GM12878 (cell line): ENCODE results near the gene ADPRHL1. TPM values are rescaled to one million over a fixed set of nuclear protein-coding genes. Genes with fewer than 3 reads are reported as not detected.

Experiments
- CREB1 ChIP-seq: IDR thresholded peaks from 2 replicates; pipeline ENCODE4 v1.6.1; 2012; ENCODE audit warnings: low read depth, mild to moderate bottlenecking, inconsistent platforms
- DPF2 ChIP-seq: fragments of 450-650 bp; IDR thresholded peaks from 2 replicates; pipeline ENCODE4 v1.6.1; 2017; ENCODE audit warnings: mild to moderate bottlenecking
- EED ChIP-seq: sonication (generic); IDR thresholded peaks from 2 replicates; pipeline ENCODE4 v1.6.1; 2016; ENCODE audit warnings: antibody characterized with exemption, low read depth
- LARP7 ChIP-seq: fragments of 450-650 bp; IDR thresholded peaks from 2 replicates; pipeline ENCODE4 v1.6.1; 2017; ENCODE audit warnings: mild to moderate bottlenecking
- MEF2B ChIP-seq: fragments of 450-650 bp; IDR thresholded peaks from 2 replicates; pipeline ENCODE4 v1.6.1; 2018; ENCODE audit warnings: mild to moderate bottlenecking, moderate library complexity; ENCODE audit not compliant: partially characterized antibody, poor library complexity, severe bottlenecking
- MYB ChIP-seq: fragments of 150-350 bp; IDR thresholded peaks from 2 replicates; pipeline ENCODE4 v1.6.1; 2014; ENCODE audit warnings: mild to moderate bottlenecking, low read depth, low read length, borderline replicate concordance
- NFYA ChIP-seq: IDR thresholded peaks from 2 replicates; pipeline ENCODE4 v1.6.1; 2011; ENCODE audit warnings: low read depth, mild to moderate bottlenecking, low read length, improper control_type of control experiment, borderline replicate concordance
- NFYB ChIP-seq: IDR thresholded peaks from 2 replicates; pipeline ENCODE4 v1.6.1; 2011; ENCODE audit warnings: low read depth, mild to moderate bottlenecking, low read length, improper control_type of control experiment, moderate library complexity; ENCODE audit not compliant: insufficient read depth
- NR2F1 ChIP-seq: fragments of 450-650 bp; conservative IDR thresholded peaks from 2 replicates; pipeline ENCODE4 v1.6.1; 2017; ENCODE audit warnings: mild to moderate bottlenecking
- NRF1 ChIP-seq: conservative IDR thresholded peaks from 2 replicates; pipeline ENCODE4 v1.6.1; 2011; ENCODE audit warnings: mild to moderate bottlenecking, low read depth, low read length, improper control_type of control experiment
- POLR2A ChIP-seq: IDR thresholded peaks from 2 replicates; pipeline ENCODE4 v1.6.1; 2011; ENCODE audit warnings: low read depth, mild to moderate bottlenecking, low read length
- POLR2AphosphoS2 ChIP-seq: IDR thresholded peaks from 2 replicates; pipeline ENCODE4 v1.6.1; 2011; ENCODE audit warnings: low read depth, mild to moderate bottlenecking, low read length, improper control_type of control experiment, moderate library complexity
- RAD21 ChIP-seq: IDR thresholded peaks from 2 replicates; pipeline ENCODE4 v1.6.1; 2011; ENCODE audit warnings: mild to moderate bottlenecking, low read depth, low read length, moderate library complexity; ENCODE audit not compliant: insufficient read depth
- RELA ChIP-seq: fragments of 450-650 bp; IDR thresholded peaks from 2 replicates; pipeline ENCODE4 v1.8.0; 2014; ENCODE audit warnings: borderline replicate concordance; ENCODE audit not compliant: partially characterized antibody
- RELB ChIP-seq: fragments of 450-650 bp; IDR thresholded peaks from 2 replicates; pipeline ENCODE4 v1.6.1; 2017; ENCODE audit warnings: low read depth, mild to moderate bottlenecking, moderate library complexity
- SIX5 ChIP-seq: IDR thresholded peaks from 2 replicates; pipeline ENCODE4 v1.6.1; 2011; ENCODE audit warnings: mild to moderate bottlenecking, low read depth, low read length, moderate library complexity; ENCODE audit not compliant: severe bottlenecking
- SPI1 ChIP-seq: IDR thresholded peaks from 2 replicates; pipeline ENCODE4 v1.6.1; 2011; ENCODE audit warnings: low read depth, mild to moderate bottlenecking, low read length, moderate library complexity, borderline replicate concordance; ENCODE audit not compliant: insufficient read depth
- SREBF1 ChIP-seq: IDR thresholded peaks from 2 replicates; pipeline ENCODE4 v1.6.1; 2012; ENCODE audit warnings: mild to moderate bottlenecking, low read length
- SUZ12 ChIP-seq: fragments of 200-600 bp; sonication (generic); IDR thresholded peaks from one replicate; pipeline ENCODE4 v1.6.1; 2018; ENCODE audit warnings: antibody characterized with exemption, mild to moderate bottlenecking; ENCODE audit not compliant: unreplicated experiment
- polyA plus RNA-seq, 11 experiments: library from polyadenylated mRNA; depleted of rRNA in 4 of 11; unstranded in 6 of 11; stranded (reverse) in 5 of 11; fragments of >200 nt; fragmentation: Nextera tagmentation in 4 of 11; fragmentation: Illumina TruSeq in 1 of 11; extraction: Ambion mirVana in 4 of 11; extraction: Trizol in 1 of 11; gene quantifications; 1 replicate in 1 of 11; 2 replicates in 10 of 11; pipeline versions ENCODE4 v1.2.1 to v1.2.3, GENCODE V29; 2011 to 2016; ENCODE audit warnings: inconsistent platforms in 2 of 11, missing spikeins in 2 of 11, low read depth in 1 of 11
- total RNA-seq, 4 experiments: library from RNA; depleted of rRNA in 3 of 4; stranded (reverse); fragments of >200 nt in 3 of 4; fragmentation: Illumina TruSeq in 1 of 4; extraction: Trizol in 1 of 4; gene quantifications; 2 replicates each; pipeline versions ENCODE4 v1.2.1 to v1.2.3, GENCODE V29; 2013 to 2021
- TF ChIP-seq, protein P1 (sequence below): fragments of 450-650 bp; conservative IDR thresholded peaks from 2 replicates; pipeline ENCODE4 v1.6.1; 2017; ENCODE audit warnings: mild to moderate bottlenecking, moderate library complexity
- TF ChIP-seq, protein P2 (sequence below): IDR thresholded peaks from 2 replicates; pipeline ENCODE4 v1.6.1; 2012; ENCODE audit warnings: low read depth, low read length, improper control_type of control experiment
- TF ChIP-seq, protein P3 (sequence below): fragments of 450-650 bp; IDR thresholded peaks from 2 replicates; pipeline ENCODE4 v1.6.1; 2017; ENCODE audit warnings: antibody characterized with exemption, mild to moderate bottlenecking, moderate library complexity

ADPRHL1 gene
- total and polyA plus RNA-seq, 10 of the 15 experiments (the other 5 are each of a cell fraction or from before 2014, with no cell fraction given): 0.05 to 1.9 (median 1.0) TPM

GRCh38 chr13:113490496-113491417 lies 37.5 kb upstream of the ADPRHL1 start, which contains the start of gene DCUN1D2 (continued):
- TF ChIP-seq, protein P1, sequence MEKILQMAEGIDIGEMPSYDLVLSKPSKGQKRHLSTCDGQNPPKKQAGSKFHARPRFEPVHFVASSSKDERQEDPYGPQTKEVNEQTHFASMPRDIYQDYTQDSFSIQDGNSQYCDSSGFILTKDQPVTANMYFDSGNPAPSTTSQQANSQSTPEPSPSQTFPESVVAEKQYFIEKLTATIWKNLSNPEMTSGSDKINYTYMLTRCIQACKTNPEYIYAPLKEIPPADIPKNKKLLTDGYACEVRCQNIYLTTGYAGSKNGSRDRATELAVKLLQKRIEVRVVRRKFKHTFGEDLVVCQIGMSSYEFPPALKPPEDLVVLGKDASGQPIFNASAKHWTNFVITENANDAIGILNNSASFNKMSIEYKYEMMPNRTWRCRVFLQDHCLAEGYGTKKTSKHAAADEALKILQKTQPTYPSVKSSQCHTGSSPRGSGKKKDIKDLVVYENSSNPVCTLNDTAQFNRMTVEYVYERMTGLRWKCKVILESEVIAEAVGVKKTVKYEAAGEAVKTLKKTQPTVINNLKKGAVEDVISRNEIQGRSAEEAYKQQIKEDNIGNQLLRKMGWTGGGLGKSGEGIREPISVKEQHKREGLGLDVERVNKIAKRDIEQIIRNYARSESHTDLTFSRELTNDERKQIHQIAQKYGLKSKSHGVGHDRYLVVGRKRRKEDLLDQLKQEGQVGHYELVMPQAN: peak; percentile 80; the same call in 1 of the 2 replicates
- peak; percentile 59; the same call in 1 of the 2 replicates for TF ChIP-seq POLR2AphosphoS2
- TF ChIP-seq RELB: peak; percentile 40; the same call in 1 of the 2 replicates
- TF ChIP-seq LARP7: peak; percentile 95
- no peak; the same call in none of the 2 replicates for TF ChIP-seq EED
- peak; percentile 88 for TF ChIP-seq NR2F1
- TF ChIP-seq, protein P2, sequence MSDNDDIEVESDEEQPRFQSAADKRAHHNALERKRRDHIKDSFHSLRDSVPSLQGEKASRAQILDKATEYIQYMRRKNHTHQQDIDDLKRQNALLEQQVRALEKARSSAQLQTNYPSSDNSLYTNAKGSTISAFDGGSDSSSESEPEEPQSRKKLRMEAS: no peak; the same call in 1 of the 2 replicates
- TF ChIP-seq DPF2: peak; percentile 86
- TF ChIP-seq MEF2B: no peak
- TF ChIP-seq RAD21: no peak
- TF ChIP-seq RELA: peak; percentile 30
- no peak for TF ChIP-seq NFYA
- TF ChIP-seq CREB1: 0 out of 2 replicates have a peak, but pooled peaks have one; percentile 4
- no peak for TF ChIP-seq NFYB
- no peak for TF ChIP-seq SREBF1
- TF ChIP-seq NRF1: peak; percentile 54
- peak; percentile 64 for TF ChIP-seq SIX5
- TF ChIP-seq POLR2A: peak; percentile 87
- TF ChIP-seq SUZ12: no peak
- no peak for TF ChIP-seq MYB
- peak; percentile 40; the same call in 1 of the 2 replicates for TF ChIP-seq SPI1
- TF ChIP-seq, protein P3, sequence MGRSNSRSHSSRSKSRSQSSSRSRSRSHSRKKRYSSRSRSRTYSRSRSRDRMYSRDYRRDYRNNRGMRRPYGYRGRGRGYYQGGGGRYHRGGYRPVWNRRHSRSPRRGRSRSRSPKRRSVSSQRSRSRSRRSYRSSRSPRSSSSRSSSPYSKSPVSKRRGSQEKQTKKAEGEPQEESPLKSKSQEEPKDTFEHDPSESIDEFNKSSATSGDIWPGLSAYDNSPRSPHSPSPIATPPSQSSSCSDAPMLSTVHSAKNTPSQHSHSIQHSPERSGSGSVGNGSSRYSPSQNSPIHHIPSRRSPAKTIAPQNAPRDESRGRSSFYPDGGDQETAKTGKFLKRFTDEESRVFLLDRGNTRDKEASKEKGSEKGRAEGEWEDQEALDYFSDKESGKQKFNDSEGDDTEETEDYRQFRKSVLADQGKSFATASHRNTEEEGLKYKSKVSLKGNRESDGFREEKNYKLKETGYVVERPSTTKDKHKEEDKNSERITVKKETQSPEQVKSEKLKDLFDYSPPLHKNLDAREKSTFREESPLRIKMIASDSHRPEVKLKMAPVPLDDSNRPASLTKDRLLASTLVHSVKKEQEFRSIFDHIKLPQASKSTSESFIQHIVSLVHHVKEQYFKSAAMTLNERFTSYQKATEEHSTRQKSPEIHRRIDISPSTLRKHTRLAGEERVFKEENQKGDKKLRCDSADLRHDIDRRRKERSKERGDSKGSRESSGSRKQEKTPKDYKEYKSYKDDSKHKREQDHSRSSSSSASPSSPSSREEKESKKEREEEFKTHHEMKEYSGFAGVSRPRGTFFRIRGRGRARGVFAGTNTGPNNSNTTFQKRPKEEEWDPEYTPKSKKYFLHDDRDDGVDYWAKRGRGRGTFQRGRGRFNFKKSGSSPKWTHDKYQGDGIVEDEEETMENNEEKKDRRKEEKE: 0 out of 2 replicates have a peak, but pooled peaks have one; percentile 61
